DMS53 (cell line): ENCODE results near the gene LDHAL6B.
A peak's percentile ranks its signal among the peaks of the same experiment; 100 is the strongest.

Source experiments
- DNase-seq: peaks from one replicate; lab custom pipeline; 2025; lab: John Stamatoyannopoulos, UW

LDHAL6B gene

DNA sequence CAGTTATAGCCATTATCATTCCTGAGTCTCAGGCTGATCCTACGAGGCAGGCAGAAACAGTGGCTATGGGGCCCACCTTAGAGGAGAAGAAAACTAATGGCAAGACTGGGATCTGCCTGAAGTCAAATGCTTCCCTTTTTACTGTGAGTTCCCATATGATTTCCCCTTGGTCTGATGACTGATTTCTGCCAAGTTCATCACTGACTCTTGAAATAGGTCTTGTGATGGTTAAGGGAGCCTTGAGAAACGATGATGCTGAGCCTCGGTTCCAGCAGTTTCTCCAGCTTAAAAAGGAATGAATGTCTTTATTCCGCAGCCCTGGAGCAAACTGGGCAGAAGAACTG is 29.4 kb upstream of the LDHAL6B start:
- no peak for DNase-seq

DNA sequence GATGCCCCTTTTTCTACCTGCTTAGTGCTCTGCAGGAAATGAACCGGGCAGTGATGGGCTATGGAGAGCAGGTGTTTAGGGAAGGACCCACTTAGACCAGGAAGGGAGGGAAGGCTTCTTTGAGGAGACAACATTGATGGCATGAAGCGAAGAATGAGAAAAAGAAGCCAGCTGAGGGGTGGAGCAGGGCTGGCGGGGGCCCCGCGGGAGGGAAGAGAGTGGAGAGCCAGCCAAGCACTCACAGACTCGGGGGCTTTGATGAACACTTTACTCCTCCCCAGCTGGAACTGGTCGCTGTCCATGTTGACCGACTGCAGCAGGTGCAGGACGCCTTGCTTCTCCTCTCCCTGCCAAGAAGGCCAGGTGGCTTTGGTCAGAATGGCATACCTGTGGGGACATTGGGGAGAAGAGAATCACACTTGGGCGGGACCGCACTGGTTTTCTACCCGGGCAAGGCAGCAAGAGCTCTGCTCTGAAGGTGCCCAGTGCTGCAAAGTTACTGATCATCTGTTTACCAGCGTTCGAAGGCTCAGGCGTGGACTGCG is 28.4 kb upstream of the LDHAL6B start:
- peak; percentile 79 for DNase-seq

DNA sequence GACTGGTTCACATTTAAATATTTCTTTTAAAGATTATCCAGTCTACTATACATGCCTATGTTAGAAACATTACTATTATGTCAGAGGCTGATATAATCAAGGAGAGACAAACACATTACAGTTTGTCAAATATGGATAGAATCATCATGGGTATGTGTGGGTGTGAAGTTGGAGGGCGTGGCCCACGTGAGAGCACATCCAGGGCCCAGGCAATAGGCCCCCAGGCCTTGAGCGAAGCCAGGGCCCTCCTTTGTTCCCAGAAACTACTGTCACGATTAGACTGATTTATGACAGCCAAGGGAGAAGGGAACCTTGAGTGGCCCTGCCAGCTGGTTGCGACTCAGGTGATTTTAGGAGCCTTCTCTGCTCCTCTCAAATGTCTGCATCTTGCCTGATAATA is 26.9 kb upstream of the LDHAL6B start:
- no peak for DNase-seq

DNA sequence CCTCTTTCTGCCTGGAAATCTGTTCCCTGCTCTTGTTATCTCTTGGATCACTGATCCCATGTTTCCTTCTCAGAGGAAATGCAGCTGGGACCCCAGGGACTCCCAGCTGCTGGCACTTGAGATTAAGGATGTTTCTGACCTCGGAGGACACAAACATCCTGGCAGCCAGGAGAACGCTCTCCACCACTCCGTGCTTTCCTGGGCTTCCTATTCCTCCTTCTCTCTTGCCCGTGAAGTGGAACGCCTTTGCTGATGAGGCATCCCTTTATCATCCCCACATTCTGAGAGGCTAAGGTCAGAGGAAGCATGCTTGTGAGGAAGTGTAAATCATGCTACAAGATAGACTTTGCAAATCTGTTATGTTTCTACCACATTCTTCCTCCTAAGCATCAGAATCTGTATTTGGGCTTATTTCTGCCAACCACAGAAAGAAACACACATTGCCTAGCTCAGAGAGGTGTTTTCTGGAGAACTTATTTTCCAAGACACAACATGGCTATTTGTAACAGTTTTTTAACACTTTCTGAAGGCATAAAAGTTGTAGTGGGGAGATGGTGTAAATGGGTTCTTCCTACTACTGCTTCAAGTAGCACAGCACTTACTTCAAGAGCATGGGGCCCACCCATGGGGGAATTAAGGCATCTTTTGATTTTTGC is 25.6 kb upstream of the LDHAL6B start:
- DNase-seq: no peak

DNA sequence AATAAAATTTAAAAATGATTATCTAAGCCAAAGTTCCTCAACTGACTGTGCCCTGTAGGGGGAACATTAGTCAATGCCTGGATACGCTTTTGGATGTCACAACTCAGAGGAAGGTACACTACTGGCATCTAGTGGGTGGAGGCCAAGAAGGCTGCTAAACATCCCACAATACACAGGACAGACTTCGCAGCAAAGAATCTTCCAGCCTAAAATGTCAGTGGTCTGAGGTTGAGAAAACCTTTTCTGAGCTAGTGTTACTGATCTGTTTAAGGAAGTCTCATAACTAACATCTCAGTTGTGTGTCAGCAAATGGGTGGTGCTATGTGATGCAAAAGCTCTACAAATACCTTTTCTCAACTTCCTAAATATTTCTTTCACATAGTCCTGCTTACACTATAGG is 20.9 kb upstream of the LDHAL6B start:
- no peak for DNase-seq

DNA sequence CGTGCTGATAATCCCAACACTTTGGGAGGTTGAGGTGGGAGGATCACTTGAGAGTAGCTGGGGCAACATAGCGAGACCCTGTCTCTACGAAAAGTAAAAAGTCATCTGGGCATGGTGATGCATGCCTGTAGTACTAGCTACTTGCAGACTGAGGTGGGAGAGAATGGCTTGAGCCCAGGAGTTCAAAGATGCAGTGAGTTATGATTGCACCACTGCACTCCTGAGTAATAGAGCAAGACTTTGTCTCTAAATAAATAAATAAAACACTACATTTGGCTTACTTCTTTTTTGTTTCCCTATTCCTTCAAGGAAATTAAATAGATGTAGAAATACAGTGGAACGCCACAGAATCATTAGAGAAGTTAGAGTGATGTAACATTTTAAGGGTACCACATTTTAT is 20.1 kb upstream of the LDHAL6B start:
- no peak for DNase-seq

DNA sequence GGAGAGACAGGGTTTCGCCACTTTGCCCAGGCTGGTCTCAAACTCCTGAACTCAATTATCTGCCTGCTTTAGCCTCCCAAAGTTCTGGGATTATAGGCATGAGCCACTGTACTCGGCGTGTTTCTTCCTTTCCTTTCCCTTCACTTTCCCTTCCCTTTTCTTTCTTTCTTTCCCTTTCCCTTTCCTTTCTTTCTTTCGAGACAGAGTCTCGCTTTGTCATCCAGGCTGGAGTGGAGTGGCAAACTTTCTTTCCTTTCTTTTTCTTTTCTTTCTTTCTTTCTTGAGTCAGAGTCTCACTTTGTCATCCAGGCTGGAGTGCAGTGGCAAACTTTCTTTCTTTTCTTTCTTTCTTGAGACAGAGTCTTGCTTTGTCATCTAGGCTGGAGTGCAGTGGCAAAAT is 17.4 kb upstream of the LDHAL6B start:
- DNase-seq: no peak

DNA sequence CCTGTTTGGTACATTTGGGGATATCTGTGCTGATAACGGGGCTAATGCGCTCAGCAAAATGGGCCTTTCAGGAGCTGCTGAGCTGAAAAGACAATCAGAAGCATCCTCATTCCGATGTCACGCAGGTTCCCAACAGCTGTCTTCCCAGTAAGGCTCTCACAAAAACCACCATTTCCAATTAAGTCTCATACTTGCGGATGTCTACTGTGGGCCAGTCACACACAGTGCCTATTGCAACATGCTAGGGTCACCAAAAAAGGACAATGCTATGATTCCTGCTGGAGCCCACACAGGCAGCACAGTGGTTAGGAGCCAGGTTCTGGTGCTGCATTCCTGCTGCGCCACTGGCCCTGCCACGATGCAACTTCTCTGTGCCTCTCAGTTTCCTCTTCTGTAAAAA is 16.4 kb upstream of the LDHAL6B start:
- DNase-seq: no peak

DNA sequence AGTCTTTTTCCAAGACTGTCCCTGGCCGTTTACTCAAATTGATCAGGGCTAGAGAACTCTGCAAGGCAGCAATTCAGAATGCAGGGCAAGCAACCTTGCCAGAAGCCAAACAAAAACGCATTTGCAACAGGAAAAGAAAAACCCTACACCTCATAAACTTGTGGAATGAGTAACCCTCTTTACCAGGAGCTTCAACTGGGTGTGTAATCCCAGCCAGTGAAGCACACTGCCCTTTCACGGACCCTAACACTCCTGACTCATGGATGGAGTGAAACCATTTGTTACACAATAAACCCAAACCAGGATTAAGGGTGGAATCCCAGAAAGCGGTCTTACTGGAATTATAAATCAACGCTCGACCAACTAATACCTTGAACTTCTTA is 14.8 kb upstream of the LDHAL6B start:
- no peak for DNase-seq

DNA sequence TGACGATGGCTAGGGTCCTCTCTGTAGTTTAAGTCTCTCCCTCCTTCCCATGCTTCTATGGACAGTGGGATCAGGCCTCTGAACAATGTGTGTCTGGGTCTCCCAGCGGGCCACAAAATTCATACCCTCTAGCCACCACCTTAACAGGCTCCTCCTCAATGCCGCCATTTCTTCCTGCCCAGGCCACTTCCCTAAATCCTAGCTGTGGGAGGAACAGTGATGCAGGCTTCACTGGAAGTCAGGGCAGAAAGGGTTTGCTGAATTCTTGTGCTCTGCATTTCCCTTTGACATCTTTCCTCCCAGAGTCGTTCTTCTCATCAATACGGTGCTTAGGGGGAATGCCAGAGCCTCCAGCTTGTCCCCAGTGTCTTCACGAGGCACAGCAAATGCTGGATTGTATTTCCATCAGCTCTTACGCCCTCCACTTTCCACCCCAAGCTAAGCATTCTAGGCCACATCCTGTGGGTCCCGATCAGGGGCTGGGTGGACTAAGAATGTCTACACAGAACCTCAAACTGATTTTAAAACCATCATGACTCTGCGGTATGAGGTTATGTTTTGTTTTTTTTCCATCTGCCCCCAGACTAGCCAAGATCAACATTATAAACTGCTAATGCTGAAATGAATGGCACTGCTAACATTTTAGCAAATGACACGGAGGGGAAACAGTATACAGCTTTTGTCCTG is 11.9 kb upstream of the LDHAL6B start:
- DNase-seq: no peak

DNA sequence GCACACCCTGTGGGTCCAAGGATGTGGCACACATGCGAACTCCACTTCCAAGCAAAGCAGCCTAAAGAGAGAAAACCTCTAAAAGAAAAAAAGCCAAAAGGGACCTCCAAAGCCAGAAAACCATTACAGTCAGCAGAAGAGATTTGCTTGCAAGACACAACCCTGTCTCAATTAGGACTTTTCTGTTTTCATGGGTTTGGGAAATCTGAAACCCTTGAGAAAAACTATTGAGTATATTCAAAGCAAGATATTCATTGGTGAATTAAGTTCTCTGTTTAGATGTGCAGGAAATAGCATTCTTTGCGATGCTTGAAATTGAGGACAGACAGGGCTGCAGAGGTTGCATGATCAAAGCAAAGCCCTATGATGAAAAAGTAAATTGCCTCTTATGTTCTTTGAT is 10.2 kb upstream of the LDHAL6B start:
- no peak for DNase-seq

DNA sequence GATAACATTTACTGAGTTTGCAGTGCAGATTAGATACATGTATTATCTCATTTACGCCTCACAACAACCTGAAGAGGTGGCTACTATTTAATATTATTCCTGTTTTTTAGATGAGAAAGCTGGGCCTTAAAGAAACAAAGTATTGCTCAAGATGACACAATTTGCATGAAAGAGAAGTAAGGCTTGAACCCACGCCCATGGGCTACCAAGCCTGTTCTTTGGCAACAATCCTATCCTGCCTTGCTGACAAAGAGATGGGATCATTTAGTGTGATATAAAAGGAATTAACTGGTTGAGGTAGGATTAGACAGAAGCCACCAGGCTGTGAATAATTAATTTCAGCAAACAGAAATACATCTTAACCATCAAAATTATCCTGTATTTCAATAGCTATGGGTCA is 9.2 kb upstream of the LDHAL6B start:
- DNase-seq: no peak

DNA sequence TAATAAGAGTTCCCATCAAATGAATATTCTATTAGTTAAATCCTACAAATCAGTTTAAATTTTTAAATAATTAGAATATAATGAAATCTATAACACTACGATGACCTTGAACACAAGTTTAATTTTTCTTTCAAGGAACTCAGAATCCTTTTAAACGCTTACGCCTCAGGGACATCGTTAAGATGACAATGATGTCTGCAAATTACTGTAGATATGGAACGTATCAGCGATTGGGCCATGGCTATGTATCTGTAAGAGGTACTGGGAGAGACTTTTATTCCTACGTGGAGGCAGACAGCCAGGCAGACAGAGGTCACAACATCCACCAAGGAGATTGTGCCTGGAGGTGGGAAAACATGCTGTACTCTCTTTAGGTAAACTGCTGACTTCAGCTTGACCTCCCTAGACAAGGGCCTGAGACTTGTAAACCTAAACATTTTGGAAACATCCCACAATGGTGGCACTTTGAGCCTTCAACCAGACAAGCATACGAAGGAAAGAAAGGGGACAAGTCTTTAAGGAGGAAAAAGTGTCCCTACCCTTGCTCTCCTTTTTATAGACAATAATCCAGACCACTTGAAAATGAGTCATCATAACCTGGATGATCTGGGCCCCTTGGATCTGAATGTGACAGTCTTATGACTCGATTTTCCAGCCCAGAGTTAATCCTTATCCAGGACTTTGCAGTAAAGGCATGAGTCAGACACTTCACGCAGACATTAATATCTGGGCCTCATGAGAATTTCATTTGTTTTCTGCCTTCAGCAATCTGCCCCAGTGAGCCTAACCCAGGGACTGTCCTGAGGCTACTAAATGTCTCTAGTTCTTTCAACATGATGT is 6.8 kb upstream of the LDHAL6B start:
- peak; percentile 77 for DNase-seq

DNA sequence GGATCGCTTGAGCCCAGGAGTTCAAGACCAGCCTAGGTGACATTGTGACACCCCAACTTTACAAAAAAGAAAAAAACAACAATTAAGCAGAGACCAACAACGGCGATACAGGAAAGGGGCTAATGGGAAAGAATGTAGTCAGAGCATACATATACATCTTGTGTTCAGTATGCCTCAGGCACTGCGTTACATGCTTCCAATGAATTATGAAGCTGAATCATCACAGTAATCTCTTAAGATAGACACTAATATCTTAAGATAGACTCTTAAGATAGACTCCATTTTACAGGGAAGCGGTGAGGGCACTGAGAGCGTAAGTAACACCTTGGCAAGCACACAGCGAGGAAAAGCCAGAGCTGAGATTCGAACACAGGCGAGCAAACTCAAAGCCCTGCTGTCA is 6.1 kb upstream of the LDHAL6B start:
- no peak for DNase-seq

DNA sequence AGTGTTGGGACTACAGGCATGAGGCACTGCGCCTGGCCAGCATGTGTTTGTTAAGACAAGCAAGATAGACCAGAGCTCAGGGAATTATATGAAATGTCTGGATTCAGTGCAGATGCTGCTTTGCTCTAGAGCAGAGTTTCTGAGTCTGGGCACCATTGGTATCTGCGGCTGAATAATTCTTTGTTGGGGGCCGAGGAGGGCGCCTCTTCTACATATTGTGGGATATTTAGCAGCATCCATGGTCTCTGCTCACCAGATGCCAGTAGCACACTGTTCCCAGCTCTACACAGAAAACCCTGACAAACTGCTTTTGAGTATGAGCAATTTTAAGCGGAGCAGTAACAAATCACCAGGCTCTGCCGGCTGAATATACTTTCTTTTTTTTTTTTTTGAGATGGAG is 3.6 kb upstream of the LDHAL6B start:
- no peak for DNase-seq

DNA sequence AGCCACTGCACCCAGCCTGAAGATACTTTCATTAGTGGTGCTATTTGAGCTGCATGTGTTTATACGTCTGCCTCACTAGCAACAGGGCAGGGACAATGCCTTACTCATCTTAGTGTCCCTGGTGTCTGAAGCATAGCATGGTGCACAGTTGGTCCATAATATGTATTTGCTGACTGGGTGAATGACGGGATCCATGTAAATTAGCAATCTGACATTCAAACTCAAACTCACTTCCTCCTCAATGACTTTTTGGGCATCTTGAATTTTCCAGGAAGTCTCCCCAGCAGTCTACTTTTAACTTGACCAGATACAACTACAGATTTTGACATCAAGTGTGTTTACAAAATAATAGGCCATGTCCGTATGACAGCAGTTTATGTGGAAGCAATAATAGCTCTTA is 3.0 kb upstream of the LDHAL6B start:
- no peak for DNase-seq

DNA sequence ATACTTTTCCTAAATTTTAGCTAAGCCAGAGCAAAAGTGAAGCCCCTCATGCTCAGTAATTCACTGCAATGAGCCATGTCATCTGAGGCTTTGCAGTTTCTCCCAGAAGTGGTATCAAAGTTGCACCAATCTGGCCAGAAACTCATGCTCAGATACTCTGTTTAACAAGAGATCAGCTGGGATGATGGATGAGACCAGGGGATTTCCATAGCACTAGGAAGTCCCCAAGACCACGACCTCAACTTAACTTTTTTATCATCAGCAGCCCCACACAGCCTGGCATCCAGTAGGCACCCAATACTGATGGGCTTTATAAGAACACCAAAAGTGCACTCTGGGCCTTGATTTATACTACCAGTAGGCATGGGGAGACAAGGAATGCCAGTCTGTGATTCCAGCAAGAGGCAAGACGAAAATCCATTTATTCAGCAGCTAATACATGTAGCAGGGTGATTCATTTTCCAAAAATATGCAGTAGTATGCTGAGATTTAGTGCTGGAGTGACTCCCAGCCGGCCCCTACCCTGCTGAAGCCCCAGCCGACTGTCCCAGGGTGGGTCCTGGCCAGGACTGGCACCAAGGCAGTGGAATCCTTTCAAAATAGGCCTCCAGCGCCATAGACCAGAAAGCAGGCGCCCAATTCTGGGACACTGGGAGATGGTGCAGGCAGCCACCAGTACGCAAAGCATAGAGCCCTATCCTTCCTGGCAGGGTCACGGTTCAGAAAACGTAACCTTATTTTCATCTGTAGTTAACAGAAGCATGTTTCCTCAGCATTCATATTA is 612 bp upstream of the LDHAL6B start:
- DNase-seq: no peak

DNA sequence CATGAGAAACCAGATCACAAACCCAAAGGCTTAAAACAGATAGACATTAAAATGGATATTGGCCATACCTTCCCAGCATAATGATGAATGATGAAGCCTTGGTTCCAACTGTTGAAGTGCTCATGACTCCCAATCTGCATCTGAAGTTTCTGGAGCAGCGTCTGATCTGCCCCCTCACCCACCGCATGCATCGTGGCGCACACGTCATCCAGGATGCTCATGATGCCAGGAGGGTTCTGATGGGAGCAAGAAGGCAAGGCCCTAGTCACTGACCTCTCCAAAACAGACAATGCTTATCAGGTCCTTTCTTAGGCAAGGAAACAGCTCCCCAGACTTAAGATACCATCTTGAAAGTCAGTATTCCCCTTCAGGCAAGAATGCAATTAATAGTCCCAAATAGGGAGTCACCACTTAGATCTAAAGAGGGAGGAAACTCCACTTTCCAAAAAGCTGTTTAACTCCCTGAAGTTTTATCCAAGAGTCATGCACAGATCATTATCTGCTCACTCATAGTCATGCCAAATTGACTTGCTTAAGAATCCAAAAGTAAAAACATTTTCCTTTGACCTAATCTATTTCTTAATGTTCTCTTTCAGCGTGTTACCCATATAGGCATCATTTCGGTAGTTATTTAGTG is 2.1 kb downstream of the LDHAL6B start:
- no peak for DNase-seq

DNA sequence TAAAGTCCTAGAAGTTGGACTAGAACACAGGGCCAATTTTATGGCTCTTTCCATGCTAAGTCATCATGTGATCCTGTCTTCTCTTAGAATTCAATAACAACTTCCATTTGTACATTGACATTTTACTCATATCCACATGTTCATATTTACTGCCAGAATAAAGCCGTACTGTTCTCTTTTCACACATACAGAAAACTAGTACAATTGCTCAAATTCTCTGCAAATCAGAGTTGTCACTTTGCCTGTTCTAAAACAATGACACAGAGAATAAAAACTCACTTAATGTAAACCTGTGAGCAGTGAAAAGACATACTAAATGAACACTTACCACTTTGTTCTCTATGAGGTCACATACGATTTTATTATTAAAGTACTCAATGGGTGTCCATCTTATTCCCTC is 3.5 kb downstream of the LDHAL6B start:
- no peak for DNase-seq

DNA sequence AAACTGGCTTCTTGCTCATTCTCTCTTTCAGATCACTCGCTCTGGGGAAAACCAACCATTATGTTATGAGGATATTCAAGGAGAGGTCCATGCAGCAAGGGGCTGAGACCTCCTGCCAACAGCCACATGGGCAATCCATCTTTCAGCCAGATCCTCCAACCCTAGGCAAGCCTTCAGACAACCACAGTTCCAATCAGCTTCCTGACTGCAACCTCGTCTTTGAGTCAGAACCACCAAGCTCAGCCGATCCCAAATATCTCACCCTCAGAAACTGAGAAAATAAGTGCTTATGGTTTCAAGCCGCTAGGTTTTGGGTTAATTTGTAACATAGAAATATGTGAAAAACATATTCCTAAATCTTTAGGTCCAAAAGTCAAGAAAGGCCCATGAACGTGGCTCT is 10.3 kb downstream of the LDHAL6B start:
- DNase-seq: no peak

DNA sequence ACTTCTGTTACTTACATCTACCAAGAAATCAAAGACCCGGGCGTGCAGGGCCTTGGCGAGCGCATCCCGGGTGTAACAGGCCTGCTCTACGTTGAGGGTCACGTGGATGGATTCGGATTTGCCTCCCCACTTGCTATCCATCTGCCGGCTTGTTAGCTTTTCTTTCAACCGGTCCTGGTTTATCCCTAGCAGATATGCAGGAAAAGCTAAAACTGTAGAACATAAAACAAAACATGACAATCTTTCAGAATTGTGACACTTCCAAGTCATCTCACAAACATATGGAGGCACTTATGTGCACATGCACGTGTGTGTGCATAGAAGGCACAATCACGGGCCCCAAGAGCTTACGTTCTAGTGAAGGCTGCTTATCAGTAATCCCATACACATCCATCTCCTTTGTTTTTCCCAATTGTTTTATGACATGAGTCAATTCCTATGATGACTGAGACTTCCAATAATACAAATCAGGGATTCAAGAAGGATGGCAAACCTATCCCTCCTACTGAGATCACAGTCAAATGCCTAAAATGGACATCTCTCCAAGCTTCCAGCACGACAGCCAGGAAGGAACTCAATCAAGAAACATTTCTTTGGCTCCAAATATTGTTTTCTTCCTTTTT is 11.3 kb downstream of the LDHAL6B start:
- no peak for DNase-seq
